ENCODE measurements around the gene NEURL4. TPM values are rescaled to one million over a fixed set of nuclear protein-coding genes. Genes with fewer than 3 reads are reported as not detected.

Gene NEURL4
- polyA plus RNA-seq, 1 of the 3 experiments (the other 2 are of a cell fraction) = 22.1 TPM

GRCh38 chr17:7281953-7282751 lies 47.0 kb downstream of the NEURL4 start (continued):
- TF ChIP-seq CHD2 (IDR thresholded peaks at IDR 0.05; ENCODE audit: low read length, partially characterized antibody) = no peak
- TF ChIP-seq TEAD4 (IDR thresholded peaks at IDR 0.05; ENCODE audit: borderline replicate concordance, insufficient read depth) = no peak
- no peak for TF ChIP-seq EZH2phosphoT487 (IDR thresholded peaks at IDR 0.05; ENCODE audit: borderline replicate concordance, low read depth)
- TF ChIP-seq RCOR1 (IDR thresholded peaks at IDR 0.05; ENCODE audit: low read length) = no peak
- no peak for TF ChIP-seq YY1 (IDR thresholded peaks at IDR 0.05; ENCODE audit: low read depth)

- H4K20me1 ChIP-seq (ENCODE audit: insufficient read depth) = no peaks in the 10 kb centered on the region
- H3K4me2 ChIP-seq = peak within 1 kb of the TSS; percentile 95
- H3K27ac ChIP-seq (ENCODE audit: low read depth in 2 of 2, low read length in 1 of 2) = peak within 1 kb of the TSS in 1 of 2 experiments; percentile 52; a peak in 1 of 4 replicates
- peak within 1 kb of the TSS; percentile 44; the same call in 1 of the 2 replicates for H3K9ac ChIP-seq
- ChIA-PET POLR2A (interaction anchor here (1.2 kb wide), 1 partner anchor 15 kb away, joined by 5 read pairs; no protein-coding TSS in a partner anchor), CTCF (interaction anchor here (0.8 to 8.8 kb wide), 17 partner anchors 8 to 235 kb away, joined by 3 to 169 read pairs (median 4); partner anchors contain the start of gene PHF23)
- H3K4me1 ChIP-seq (ENCODE audit: control insufficient read depth in 1 of 2, insufficient read depth in 2 of 2, low read depth in 1 of 2, low read length in 1 of 2) = peaks cover 6 to 18% of the 10 kb centered on the region in 2 experiments; a peak in 2 of 4 replicates
- H3K36me3 ChIP-seq (replicated peaks in 1 of 2; ENCODE audit: control insufficient read depth in 1 of 2, insufficient read depth in 2 of 2, low read length in 1 of 2) = no peaks in the 10 kb centered on the region
- H3K4me3 ChIP-seq (ENCODE audit: low read depth in 2 of 2, low read length in 1 of 2) = peak within 1 kb of the TSS; percentile 50 to 64
- WGBS (ENCODE audit: low lambda C conversion rate) = under 1% methylated on average over 51 of the region's 71 CpGs
- TF ChIP-seq TEAD4 (IDR thresholded peaks at IDR 0.05; ENCODE audit: borderline replicate concordance, insufficient read depth) = no peak
- TF ChIP-seq FOXM1 (IDR thresholded peaks at IDR 0.05; ENCODE audit: low read depth) = no peak
- peak; percentile 39; the same call in 1 of the 2 replicates for TF ChIP-seq MEF2A (IDR thresholded peaks at IDR 0.05; ENCODE audit: borderline replicate concordance, low read depth)
- TF ChIP-seq TCF12 (IDR thresholded peaks at IDR 0.05) = no peak
- TF ChIP-seq POLR2AphosphoS5 (IDR thresholded peaks at IDR 0.05; ENCODE audit: low read depth, low read length) = no peak
- no peak for TF ChIP-seq FOXJ3 (CRISPR knock-in tag; IDR thresholded peaks at IDR 0.05)
- TF ChIP-seq SIN3A (IDR thresholded peaks at IDR 0.05; ENCODE audit: borderline replicate concordance, low read depth, low read length) = peak; percentile 54; the same call in 1 of the 2 replicates
- peak; percentile 66 for TF ChIP-seq CHD2 (IDR thresholded peaks at IDR 0.05; ENCODE audit: low read length, partially characterized antibody)
- TF ChIP-seq TAF1 (IDR thresholded peaks at IDR 0.05; ENCODE audit: borderline replicate concordance, low read depth, low read length) = peak; percentile 19; the same call in 1 of the 2 replicates
- peak; percentile 97 for TF ChIP-seq MAX (IDR thresholded peaks at IDR 0.05; ENCODE audit: low read depth)
- peak; percentile 99 for TF ChIP-seq MXI1 (IDR thresholded peaks at IDR 0.05; ENCODE audit: low read depth, low read length)
- no peaks in the 10 kb centered on the region for H3K9me3 ChIP-seq
- H3K9me2 ChIP-seq = no peaks in the 10 kb centered on the region
- H2AFZ ChIP-seq (ENCODE audit: low read depth) = peak within 1 kb of the TSS; percentile 89; the same call in 1 of the 2 replicates
- H3K27me3 ChIP-seq (ENCODE audit: insufficient read depth) = no peaks in the 10 kb centered on the region
- peak; percentile 99 for DNase-seq
- H3K79me2 ChIP-seq (ENCODE audit: insufficient read depth) = no peaks in the 10 kb centered on the region
- H3F3A ChIP-seq (replicated peaks; ENCODE audit: insufficient read depth) = peaks cover 15% of the 10 kb centered on the region
Observed at GRCh38 chr17:7281074-7281952, 47.8 kb downstream of the NEURL4 start, which contains the start of gene SLC2A4. Gene SLC2A4, plus strand, starts transcription at chr17:7281718. Its CDS starts 217 bp downstream, at chr17:7281935.

Data from SK-N-SH (cell line).